HG03354 (cell line): ENCODE results near the gene CYP4V2.
"Not testable (repeated sequence)": the region's sequence is repeated elsewhere in the genome, so short reads cannot be mapped to it uniquely, and the experiment has no call there.

Experiments used
- ATAC-seq: cut with Tn5 transposase; IDR thresholded peaks from one replicate; pipeline ENCODE4 v1.9.1; 2021; ENCODE audit warnings: mild to moderate bottlenecking; ENCODE audit not compliant: unreplicated experiment, poor library complexity, severe bottlenecking

The CYP4V2 gene

DNA sequence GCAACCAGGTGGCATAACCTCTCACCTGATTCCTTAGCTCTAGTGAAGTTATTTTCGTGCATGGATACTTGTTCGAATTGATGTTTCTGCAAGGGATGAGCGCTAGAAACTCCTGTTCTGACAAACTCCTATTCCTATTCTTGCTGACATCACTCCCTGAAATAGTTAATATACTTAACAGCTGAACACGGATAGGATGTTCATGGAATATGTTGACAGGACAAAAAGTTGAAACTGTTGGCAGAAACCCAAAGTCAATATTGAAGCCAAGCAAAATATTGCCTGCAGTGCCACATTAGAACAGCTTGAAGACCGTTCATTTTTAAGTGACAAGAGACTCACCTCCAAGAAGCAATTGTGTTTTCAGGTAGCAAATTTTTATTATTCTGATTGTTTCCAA, 35.9 kb downstream of the CYP4V2 start, which contains the start of gene KLKB1:
KLKB1 (plus strand) TSS at position 287 of the 400 bp plus-strand sequence. CDS start 689 bp downstream, outside the sequence.
- ATAC-seq: no peak

DNA sequence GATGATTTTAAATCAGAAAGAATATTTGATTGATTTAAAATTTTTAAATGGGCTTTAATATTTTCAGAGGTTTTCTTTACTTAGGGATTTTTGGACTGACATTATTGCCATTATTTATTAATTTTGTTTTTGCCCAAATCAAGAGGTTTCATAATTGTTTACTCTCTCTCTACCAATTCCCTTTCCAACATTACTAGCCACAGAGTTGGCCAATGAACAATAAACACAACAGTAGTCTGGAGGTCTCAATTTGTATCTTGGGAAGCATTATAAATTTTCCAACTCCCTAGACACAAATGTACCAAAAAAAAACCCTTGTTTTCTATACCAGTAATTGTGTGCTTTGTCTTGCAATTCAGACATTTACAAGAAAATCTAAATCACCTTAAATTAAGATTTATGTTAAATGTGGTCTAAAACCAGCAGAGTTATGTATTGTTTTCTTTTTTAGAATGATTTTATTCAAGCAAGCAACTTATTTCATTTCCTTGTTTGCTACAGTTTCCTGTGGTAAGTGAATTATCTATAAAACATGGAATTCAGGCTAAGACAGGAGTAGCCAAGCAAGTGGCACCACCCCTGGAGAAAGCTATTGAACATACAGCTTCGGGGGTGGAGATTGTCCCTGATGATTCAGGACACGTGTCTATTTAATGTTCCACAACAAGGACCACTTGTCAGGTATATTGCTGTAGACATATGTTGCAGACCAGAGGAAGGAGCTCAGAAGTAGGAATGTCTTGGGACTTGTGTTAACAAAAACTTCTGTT, 36.6 kb downstream of the CYP4V2 start:
- no peak for ATAC-seq

DNA sequence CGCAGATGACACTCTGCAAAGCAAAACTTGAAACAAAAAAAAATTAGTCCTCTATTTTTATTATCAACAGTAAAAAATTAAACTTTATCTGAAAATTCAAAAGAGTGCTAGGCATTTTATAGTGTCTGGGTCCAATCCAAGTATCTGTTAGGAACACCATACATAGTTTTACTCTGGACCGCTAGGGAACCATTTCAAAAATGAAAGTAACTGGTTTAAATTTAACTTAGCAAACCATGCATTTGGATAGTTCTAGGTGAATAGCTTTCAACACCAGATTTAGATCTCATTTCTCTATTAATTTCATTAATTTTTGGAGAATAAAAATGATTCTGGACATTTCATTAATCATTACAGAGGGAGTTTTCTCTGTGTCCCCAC, 37.1 kb downstream of the CYP4V2 start:
- ATAC-seq: no peak

DNA sequence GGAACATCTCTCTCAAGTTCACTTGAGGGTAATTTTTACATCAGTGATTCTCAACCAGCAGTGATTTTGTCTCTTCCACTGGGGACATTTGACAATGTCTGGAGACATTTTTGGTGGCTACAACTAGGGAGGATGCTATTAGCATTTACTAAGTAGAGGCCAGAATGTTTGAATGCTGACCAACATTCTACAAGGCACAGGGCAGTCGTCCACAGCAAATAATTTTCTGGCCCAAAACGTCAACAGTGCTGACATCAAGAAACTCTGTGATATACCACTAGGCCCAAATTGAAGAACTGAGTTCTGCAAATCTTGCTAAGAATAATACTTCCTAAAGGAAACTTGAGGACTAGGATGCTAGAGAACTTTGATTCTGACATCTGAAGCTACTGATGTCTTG, 43.0 kb downstream of the CYP4V2 start:
- ATAC-seq: no peak

DNA sequence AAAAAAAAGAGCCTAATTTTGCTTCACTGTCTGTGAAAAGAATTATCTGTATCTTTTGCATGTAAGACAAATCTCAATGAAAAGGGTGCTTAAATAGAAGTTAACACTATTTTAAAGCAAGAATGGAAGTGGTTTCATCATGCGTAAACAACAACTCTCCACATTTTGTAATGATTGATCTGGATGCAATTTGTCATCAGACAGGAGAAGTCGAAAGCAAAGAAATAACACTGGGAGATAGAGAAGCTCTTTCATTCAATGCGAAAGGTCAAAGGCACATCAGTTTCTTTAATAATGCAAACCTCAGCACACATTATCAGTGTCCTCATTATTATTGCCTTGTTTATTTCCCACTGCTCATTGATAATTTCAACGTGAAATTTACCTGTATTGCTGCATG, 44.8 kb downstream of the CYP4V2 start:
- ATAC-seq: no peak

DNA sequence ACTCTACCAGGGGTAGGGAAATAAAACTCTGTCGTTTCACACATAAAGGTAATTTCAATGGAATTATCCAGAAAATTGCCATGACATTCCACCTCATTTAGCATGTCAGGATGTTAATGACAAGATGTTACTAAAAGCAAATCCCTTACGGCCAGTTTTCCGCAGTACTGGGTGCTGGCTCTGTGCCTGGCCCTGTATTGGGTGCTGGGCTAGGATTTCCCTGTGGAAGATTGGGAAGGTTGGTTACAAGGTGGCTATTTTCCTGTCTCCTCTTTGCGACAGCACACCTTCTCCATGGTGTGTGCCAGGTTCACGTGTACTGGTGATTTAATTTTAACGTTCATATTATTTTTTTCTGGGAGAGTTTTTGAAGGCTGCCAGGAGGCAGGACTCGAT, 49.1 kb downstream of the CYP4V2 start:
- ATAC-seq: no peak

DNA sequence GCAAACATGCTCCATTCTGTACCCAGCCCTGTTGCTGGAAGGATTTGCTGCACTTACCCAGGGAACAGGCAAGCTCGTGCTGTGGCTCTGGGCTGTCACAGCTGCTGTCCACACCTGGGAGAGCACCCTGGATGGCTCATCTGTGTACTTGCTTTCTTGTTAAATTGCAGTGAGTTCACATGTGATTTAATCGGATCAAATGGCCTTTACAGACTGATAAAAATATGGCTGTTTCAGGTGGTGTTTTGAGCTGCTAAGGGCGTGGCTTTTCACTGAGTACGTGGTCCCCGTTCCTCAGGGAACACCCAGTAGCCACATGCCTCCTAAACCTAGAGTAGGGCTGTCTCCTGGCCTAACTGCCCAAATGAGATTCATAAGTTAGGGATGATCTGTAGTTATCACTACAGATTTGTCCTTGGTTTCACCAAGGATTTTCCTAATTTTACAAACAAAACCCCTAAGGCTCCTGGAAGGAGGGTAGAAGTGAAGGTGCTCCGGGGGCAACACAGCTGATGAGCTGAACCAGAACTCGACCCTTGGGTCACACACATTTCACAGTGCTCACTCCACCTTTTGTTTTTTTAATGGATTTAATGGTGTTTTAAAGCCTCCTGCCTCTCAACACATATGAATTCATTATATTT, 49.6 kb downstream of the CYP4V2 start:
- no peak for ATAC-seq

DNA sequence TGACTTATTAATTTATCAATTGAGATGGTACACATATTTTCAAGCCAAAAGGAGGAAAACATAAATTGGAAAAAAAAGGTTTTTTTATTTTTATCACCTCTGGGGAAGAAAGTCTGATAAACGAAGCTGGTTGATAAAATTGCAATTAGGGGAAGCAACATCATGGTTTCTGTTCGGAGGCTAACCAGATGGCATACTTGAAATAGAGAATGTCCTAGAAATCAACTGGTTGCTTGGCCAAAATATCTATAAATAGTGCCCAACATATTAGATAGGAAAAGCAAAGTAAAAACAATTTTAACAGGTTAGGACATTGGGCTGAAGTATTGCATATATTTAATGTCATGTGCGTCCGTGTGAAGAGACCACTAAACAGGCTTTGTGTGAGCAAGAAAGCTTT, 50.2 kb downstream of the CYP4V2 start:
- no peak for ATAC-seq

DNA sequence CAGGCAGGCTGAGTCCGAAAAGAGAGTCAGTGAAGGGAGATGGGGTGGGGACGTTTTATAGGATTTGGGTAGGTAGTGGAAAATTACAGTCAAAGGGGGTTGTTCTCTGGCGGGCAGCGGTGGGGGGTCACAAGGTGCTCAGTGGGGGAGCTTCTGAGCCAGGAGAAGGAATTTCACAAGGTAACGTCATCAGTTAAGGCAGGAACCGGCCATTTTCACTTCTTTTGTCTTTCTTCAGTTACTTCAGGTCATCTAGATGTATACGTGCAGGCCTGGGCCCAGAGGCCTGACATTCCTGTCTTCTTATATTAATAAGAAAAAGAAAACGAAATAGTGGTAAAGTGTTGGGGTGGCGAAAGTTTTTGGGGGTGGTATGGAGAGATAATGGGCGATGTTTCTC, 50.7 kb downstream of the CYP4V2 start:
- ATAC-seq: not testable (repeated sequence)

DNA sequence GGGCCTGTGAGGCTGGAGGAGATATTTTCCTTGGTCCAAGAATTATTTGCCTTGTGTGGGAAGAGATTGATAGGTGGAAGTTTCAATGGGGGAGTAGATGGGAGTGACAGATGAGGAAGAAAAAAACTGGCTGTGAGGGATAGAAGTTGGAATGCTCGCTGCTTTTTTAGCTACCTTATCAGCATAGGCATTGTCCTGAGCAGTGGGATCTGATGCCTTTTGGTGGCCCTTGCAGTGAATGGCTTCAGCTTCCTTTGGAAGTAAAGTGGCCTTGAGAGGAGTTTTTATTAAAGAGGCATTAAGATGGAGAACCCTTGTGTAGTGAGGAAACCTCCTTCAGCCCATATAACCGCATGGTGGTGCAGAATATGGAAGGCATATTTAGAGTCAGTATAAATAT, 52.0 kb downstream of the CYP4V2 start:
- ATAC-seq: no peak

DNA sequence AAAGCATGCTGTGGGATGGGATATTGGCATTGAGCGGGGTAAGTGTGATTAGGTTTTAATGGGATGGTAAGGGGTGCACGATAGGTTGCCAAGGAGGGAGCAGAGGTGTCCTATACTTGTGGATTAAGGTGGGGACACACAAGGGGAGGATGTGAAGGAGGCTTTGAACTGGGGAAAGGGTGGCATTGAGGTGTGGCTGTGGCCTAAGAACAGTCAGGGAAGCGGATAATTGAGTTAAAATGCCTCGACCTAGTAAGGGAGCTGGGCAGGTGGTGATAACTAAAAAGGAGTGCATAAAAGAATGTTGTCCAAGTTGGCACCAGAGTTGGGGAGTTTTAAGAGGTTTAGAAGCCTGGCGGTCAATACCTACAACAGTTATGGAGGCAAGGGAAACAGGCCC, 53.5 kb downstream of the CYP4V2 start:
- ATAC-seq: no peak

DNA sequence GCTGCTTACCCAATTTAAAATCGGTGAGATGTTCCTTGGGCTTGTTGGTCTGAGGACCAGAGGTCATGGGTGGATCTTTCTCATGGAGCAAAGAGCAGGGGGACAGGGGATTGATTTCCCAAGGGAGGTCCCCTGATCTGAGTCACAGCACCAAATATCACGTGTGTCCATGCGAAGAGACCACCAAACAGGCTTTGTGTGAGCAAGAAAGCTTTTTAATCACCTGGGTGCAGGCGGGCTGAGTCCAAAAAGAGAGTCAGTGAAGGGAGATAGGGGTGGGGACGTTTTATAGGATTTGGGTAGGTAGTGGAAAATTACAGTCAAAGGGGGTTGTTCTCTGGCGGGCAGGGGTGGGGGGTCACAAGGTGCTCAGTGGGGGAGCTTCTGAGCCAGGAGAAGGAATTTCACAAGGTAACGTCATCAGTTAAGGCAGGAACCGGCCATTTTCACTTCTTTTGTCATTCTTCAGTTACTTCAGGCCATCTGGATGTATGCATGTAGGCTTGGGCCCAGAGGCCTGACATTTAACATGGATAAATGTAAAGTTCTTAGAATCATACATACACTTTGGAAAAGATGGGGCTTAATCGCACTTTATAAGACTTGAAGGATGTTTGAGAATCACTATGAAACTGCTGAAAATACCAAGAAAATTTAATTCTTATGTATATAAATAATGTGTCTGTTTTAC, 55.8 kb downstream of the CYP4V2 start:
- ATAC-seq: not testable (repeated sequence)

DNA sequence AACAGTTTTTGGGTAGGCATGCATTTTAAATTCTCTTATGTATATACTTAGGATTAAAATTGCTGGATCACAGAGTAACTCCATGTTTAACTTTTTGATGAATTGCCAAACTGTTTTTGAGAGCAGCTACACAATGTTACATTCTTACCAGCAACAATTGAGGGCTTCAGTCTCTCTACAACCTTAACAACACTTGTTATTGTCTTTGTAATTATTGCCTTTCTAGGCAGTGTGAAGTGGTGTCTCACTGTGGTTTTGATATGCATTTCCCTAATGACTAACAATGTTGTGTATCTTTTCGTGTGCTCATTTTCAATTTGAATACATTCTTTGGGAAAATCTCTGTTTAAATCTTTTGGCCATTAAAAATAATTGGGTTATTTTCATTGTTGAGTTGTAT, 57.3 kb downstream of the CYP4V2 start:
- no peak for ATAC-seq

DNA sequence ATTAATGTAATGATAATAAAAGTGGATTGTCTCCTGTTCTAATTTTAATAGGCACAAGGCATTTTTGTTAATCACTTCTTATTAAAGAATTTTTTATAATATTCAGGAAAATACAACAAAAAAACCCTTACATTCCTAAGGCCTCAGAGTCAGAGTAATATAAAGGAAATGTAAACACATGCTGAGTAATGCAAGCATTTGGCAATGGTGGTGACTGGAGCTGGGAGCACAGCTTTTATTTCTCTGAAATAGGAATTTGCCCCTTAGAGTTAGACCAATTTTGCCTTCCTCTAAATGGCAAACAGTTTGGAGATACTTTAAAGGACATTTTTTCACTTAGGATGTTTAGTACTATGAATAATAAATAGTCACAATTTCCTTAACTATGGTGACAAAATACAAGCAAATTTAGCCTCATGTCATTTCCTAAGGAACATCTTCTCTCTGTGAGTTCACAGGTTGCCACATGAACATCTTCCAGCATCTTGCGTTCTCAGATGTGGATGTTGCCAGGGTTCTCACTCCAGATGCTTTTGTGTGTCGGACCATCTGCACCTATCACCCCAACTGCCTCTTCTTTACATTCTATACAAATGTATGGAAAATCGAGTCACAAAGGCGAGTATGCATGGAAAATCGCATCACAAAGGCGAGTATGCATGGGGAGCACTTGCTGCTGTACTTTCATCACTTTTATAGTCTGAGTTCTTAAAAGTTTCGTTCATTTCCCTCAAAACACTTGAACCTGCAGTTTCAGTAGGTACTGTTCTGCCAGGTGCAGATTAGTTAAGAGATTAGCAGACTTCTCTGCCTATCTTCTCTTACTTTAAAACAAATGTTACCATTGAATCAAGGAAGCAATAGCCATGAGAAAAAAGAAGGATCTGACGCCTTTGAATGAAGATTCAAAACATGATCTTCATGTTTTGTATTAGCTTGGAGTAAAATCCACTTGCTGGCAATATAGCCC, 58.7 kb downstream of the CYP4V2 start:
- ATAC-seq: no peak

DNA sequence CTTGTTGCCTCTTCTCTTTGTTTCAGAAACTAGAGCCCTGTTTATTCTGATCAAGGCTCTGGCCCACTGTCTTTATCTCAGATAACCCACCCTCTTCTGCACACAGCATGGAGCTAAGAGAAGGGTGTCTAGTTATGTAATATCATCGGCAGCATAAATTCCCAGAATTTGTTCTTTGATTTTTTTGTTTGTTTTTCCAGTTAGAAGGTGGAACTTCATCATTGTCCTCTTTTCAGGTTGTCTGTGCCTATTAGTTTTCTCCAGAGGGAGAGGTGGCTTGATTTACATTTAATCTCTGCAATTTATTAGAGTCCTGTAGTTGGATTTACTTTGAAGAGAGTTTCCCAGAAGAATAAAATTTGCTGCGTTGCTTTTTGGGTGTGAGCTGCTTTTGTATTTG, 59.4 kb downstream of the CYP4V2 start:
- no peak for ATAC-seq

DNA sequence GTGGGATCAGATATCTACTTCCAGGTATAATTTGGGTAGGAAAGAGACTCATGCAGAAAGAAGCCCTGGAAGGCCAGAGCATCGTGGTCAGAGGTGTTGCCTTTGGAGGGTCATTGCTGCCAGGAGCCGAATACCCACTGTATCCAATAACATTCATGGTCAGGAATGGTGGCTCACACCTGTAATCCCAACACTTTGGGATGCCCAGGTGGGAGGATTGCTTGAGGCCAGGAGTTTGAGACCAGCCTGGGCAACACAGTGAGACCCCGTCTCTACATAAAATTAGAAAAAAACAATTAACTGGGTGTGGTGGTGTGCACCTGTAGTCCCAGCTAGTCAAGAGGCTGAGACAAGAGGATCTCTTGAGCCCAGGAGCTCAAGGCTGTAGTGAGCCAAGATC, 63.8 kb downstream of the CYP4V2 start:
- no peak for ATAC-seq

DNA sequence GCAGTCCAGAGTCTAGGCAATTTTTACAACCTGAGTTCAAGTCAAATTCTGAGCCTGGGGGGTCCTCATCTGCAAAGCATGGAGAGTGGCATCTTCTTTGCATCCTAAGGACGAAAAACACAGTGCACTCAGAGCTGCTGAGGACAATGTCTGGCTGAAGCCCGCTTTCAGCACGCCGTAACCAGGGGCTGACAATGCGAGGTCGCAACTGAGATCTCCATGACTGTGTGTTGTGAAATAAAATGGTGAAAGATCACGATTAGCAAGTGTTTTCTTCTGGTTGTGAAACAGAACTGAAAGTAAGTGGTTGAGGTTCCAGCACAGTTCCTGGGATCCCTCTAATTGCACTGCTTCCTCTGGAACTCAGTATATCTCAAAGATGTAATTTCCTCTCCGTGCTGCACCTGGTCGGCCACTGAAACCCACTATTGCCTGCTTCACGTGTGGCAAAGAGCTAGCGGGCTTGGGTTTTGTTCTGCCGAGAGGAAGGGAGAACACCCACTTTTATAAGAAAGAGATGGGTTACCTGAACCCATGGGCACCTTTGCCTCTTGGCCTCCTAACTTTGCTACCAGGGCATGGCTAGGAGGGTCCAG, 66.9 kb downstream of the CYP4V2 start:
- no peak for ATAC-seq

DNA sequence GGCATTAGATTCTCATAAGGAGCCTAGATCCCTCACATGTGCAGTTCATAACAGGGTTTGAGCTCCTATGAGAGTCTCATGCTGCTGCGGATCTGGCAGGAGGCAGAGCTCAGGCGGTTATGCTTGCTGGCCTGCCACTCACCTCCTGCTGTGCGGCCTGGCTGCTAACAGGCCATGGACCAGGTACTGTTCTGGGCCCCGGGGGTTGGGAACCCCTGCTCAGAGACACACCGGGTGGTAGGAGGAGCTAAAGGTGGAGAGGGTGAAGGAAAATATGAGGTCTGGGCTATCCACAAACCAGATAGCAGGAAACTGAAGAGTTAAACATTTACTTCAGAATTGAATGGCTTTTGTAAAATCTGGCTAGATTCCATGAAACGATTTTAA, 68.7 kb downstream of the CYP4V2 start:
- ATAC-seq: no peak
